ENCODE results near the gene SCFD2. TPM values are rescaled to one million over a fixed set of nuclear protein-coding genes. Genes with fewer than 3 reads are reported as not detected.
A peak's percentile ranks its signal among the peaks of the same experiment; 100 is the strongest.

The SCFD2 gene
- total RNA-seq, 1 donor from 2014 or later: 17.2 TPM

DNA sequence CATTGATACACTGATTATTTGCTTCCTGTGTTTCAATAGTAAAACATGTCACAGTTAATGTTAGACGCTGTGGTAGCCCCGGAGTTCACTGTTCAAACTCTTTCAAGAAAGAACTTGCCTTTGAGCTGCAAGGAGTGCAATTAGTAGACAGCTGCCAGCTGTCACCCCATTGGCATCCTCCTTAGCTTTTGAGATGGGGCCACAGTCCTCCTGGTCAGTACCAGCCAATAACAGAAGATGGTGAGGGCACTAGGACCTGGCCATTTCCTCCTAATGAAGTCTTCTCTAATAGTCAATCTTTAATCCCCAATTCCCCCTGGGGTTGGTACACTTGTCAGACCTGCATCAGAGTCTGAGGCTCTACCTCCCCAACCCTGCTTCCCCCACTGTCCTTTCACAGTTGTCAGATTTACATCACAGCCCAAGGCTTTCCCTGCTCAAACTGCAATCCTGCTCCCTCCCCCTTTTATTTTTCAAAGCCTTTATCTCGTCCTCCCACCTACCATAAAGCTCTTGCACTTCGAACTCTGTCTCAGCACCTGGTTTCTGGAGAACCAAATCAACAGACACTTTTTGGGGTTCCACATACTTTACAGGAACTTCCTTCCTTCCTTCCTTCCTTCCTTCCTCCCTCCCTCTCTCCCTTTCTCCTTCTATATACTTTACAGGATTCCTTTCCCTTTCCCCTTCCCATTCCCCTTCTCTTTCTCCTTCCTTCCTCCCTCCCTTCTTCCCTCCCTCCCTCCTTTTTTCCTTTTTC lies 321.8 kb downstream of the SCFD2 start:
- H3K9me3 Mint-ChIP-seq (ENCODE audit: unreplicated experiment): no peaks in the 10 kb centered on the region
- peaks cover 19% of the 10 kb centered on the region for H3K4me1 Mint-ChIP-seq (ENCODE audit: low read depth, unreplicated experiment)
- no peaks in the 10 kb centered on the region for H3K27me3 Mint-ChIP-seq (ENCODE audit: unreplicated experiment)
- no peaks in the 10 kb centered on the region for H3K36me3 Mint-ChIP-seq (ENCODE audit: unreplicated experiment)
- H3K27ac Mint-ChIP-seq (ENCODE audit: unreplicated experiment): peak overlapping the region; percentile 69
- no peak for DNase-seq
- TF ChIP-seq, protein P1, sequence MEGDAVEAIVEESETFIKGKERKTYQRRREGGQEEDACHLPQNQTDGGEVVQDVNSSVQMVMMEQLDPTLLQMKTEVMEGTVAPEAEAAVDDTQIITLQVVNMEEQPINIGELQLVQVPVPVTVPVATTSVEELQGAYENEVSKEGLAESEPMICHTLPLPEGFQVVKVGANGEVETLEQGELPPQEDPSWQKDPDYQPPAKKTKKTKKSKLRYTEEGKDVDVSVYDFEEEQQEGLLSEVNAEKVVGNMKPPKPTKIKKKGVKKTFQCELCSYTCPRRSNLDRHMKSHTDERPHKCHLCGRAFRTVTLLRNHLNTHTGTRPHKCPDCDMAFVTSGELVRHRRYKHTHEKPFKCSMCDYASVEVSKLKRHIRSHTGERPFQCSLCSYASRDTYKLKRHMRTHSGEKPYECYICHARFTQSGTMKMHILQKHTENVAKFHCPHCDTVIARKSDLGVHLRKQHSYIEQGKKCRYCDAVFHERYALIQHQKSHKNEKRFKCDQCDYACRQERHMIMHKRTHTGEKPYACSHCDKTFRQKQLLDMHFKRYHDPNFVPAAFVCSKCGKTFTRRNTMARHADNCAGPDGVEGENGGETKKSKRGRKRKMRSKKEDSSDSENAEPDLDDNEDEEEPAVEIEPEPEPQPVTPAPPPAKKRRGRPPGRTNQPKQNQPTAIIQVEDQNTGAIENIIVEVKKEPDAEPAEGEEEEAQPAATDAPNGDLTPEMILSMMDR (IDR thresholded peaks at IDR 0.05; ENCODE audit: partially characterized antibody, unreplicated experiment): no peak
- peak overlapping the region; percentile 47 for H3K4me3 Mint-ChIP-seq (ENCODE audit: unreplicated experiment)

DNA sequence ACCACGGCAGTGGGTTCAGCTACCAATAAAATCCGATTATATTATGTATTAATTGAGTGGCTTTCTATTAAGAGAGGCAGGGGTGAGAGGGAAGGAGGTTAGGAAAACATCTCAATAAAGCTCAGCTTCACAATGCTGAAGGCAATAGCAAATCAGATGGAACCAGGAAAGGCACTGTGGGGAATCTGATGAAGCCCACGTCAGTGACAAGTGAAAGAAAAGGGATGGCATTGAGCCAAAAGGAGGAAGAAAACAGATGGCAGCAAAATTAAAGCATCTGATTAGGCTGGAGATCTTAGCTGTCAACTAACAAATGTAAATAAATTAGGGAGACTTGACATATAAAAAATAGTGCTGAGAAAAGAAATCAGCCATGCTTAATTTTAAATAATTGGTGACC lies 322.8 kb downstream of the SCFD2 start:
- DNase-seq: no peak
- TF ChIP-seq, protein P1 (IDR thresholded peaks at IDR 0.05; ENCODE audit: partially characterized antibody, unreplicated experiment): no peak
- Mint-ChIP-seq H3K4me1 (ENCODE audit: low read depth, unreplicated experiment) (peaks cover 19% of the 10 kb centered on the region), H3K27me3 (ENCODE audit: unreplicated experiment) (no peaks in the 10 kb centered on the region), H3K4me3 (ENCODE audit: unreplicated experiment) (peak overlapping the region; percentile 51), H3K27ac (ENCODE audit: unreplicated experiment) (peak overlapping the region; percentile 18), H3K9me3 (ENCODE audit: unreplicated experiment) (no peaks in the 10 kb centered on the region), H3K36me3 (ENCODE audit: unreplicated experiment) (no peaks in the 10 kb centered on the region)

DNA sequence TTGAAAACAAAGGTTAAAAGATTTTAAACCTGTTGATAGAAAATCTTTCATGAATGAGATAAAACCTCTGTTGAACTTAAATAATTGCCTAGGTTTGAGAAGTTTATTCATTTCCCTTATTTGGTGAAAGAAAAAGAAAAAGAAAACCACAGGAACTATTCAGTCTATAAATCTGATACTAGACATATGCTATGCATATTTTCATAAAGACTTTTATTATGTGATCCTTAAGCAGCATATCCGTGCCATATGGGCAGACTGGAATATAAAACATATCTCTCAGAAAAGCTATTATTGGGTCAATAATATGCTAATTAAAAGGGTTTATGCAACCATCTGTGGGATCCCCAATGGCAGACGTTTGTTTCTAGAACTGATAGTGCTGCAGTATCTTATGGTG lies 325.0 kb downstream of the SCFD2 start:
- H3K4me1 Mint-ChIP-seq (ENCODE audit: low read depth, unreplicated experiment): peaks cover 19% of the 10 kb centered on the region
- H3K4me3 Mint-ChIP-seq (ENCODE audit: unreplicated experiment): no peak overlapping the region
- DNase-seq: no peak
- no peaks in the 10 kb centered on the region for H3K36me3 Mint-ChIP-seq (ENCODE audit: unreplicated experiment)
- no peaks in the 10 kb centered on the region for H3K27me3 Mint-ChIP-seq (ENCODE audit: unreplicated experiment)
- TF ChIP-seq, protein P1 (IDR thresholded peaks at IDR 0.05; ENCODE audit: partially characterized antibody, unreplicated experiment): no peak
- H3K9me3 Mint-ChIP-seq (ENCODE audit: unreplicated experiment): peaks cover 2% of the 10 kb centered on the region
- no peak overlapping the region for H3K27ac Mint-ChIP-seq (ENCODE audit: unreplicated experiment)

DNA sequence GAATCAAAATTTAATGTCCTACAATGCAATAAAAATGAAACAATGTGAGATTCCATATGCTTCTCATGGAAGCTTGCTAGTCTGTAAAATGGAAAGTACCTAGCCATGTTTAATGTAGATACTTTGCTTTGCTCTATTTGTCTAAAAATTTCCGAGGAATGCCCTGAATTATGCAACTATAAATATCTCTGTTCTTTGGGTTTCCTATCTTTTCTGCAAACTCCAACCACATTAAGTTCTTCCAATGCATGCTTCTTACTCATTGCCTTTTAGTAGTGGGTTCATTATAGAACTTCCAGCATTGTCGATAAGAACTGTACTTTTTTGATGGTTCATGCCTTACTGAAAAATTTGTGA lies 325.4 kb downstream of the SCFD2 start:
- Mint-ChIP-seq H3K36me3 (ENCODE audit: unreplicated experiment) (no peaks in the 10 kb centered on the region), H3K4me1 (ENCODE audit: low read depth, unreplicated experiment) (peaks cover 19% of the 10 kb centered on the region), H3K27me3 (ENCODE audit: unreplicated experiment) (no peaks in the 10 kb centered on the region), H3K4me3 (ENCODE audit: unreplicated experiment) (no peak overlapping the region), H3K27ac (ENCODE audit: unreplicated experiment) (no peak overlapping the region), H3K9me3 (ENCODE audit: unreplicated experiment) (peaks cover 3% of the 10 kb centered on the region)
- TF ChIP-seq, protein P1 (IDR thresholded peaks at IDR 0.05; ENCODE audit: partially characterized antibody, unreplicated experiment): no peak
- no peak for DNase-seq

DNA sequence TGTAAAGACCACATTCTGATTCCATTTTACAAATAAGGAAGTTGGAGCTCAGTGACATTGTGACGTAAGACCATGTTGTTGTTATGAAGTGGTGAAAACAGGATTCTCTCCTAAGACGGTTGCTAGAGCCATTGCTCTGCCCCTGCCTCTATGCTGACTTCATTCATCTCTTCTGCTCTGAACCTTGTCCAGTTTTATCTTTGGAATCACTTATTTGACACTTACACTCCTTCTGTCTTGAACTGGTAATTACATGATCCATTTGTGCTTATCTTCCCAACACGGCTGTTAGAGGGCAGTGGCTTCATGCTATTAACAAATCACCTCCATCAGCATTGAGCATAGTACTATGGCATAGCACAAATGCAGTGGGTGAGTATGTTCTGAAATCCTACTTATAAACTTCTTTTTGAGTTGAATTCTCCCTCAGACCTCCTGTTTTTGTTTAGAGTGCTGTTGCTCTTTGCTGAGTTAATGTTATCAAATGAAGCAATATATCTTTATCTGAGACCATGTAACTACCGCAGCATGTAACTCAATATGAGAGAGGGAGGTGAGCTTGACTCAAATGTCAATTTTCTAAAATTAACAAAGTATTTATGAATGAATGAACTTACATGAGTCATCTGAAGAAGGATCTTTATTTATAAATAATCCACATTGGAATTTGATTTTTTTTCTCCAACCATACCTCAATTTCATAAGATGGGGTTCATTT lies 326.0 kb downstream of the SCFD2 start:
- Mint-ChIP-seq H3K4me3 (ENCODE audit: unreplicated experiment) (no peak overlapping the region), H3K27me3 (ENCODE audit: unreplicated experiment) (no peaks in the 10 kb centered on the region), H3K4me1 (ENCODE audit: low read depth, unreplicated experiment) (peaks cover 19% of the 10 kb centered on the region), H3K9me3 (ENCODE audit: unreplicated experiment) (peaks cover 3% of the 10 kb centered on the region), H3K36me3 (ENCODE audit: unreplicated experiment) (no peaks in the 10 kb centered on the region), H3K27ac (ENCODE audit: unreplicated experiment) (no peak overlapping the region)
- TF ChIP-seq, protein P1 (IDR thresholded peaks at IDR 0.05; ENCODE audit: partially characterized antibody, unreplicated experiment): no peak
- no peak for DNase-seq

All from glutamatergic neuron (in vitro differentiated cells).